Endothelial cell of umbilical vein (primary cell): ENCODE measurements around the gene UNC13D. TPM values are rescaled to one million over a fixed set of nuclear protein-coding genes. Genes with fewer than 3 reads are reported as not detected.

ENCODE experiments used
- BruUV-seq: library from RNA; stranded (reverse); fragments of 400-500 nt; replicated peaks from 2 replicates; lab custom pipeline; 2021; lab: Mats Ljungman, UMichigan
- CTCF ChIA-PET: fragments of 300-600, 350-600 bp; sonication (Branson Sonifier 250); formaldehyde crosslinking; loops from one replicate; lab custom pipeline; 2021; ENCODE audit warnings: antibody characterized with exemption, inconsistent platforms; lab: Charles Lee
- POLR2A ChIA-PET: fragments of 300-600, 350-600 bp; sonication (Branson Sonifier 250); formaldehyde crosslinking; loops from one replicate; lab custom pipeline; 2021; ENCODE audit warnings: antibody characterized with exemption, inconsistent platforms; lab: Charles Lee
- DNase-seq: peaks from one replicate; pipeline ENCODE4 v3.0.0-alpha.2; 2011; ENCODE audit warnings: low read depth, low spot score
- FAIRE-seq: peaks from 2 replicates; lab custom pipeline; 2011; peaks lifted over from hg19 to GRCh38; lab: Jason Lieb, UNC
- H2AFZ ChIP-seq: 2 replicates; pipeline ENCODE4 v1.6.0; 2012; ENCODE audit warnings: low read depth, low read length, control low read depth, inconsistent platforms
- H3K27ac ChIP-seq: 2 replicates; pipeline ENCODE4 v1.5.1; 2011; ENCODE audit warnings: low read depth, mild to moderate bottlenecking, control low read depth, low read length, moderate library complexity; ENCODE audit not compliant: insufficient read depth
- H3K27me3 ChIP-seq, 2 experiments: 2 replicates each; pipeline versions ENCODE4 v1.6.0 to v1.6.1; 2011; ENCODE audit warnings: low read length in 2 of 2, mixed read lengths in 1 of 2; ENCODE audit not compliant: control insufficient read depth in 2 of 2, insufficient read depth in 2 of 2
- H3K36me3 ChIP-seq, 2 experiments: 2 replicates in 1 of 2; 3 replicates in 1 of 2; pipeline ENCODE4 v1.5.1; 2011; ENCODE audit warnings: low read length in 2 of 2, mild to moderate bottlenecking in 1 of 2, moderate library complexity in 1 of 2; ENCODE audit not compliant: control insufficient read depth in 2 of 2, insufficient read depth in 2 of 2; ENCODE audit errors: extremely low read depth in 1 of 2
- H3K4me1 ChIP-seq: 3 replicates; pipeline ENCODE4 v1.5.1; 2011; ENCODE audit warnings: mild to moderate bottlenecking, low read length; ENCODE audit not compliant: control insufficient read depth, insufficient read depth; ENCODE audit errors: extremely low read depth
- H3K4me2 ChIP-seq: 2 replicates; pipeline ENCODE4 v1.6.1; 2011; ENCODE audit warnings: low read length, control low read depth, mixed read lengths; ENCODE audit not compliant: insufficient read depth
- H3K4me3 ChIP-seq, 3 experiments: fragments of 200-600 bp in 1 of 3; sonication (generic), shearing (Covaris generic) in 1 of 3; replicated peaks in 1 of 3; 2 replicates each; pipeline ENCODE4 v1.5.1; 2011 to 2016; ENCODE audit warnings: control low read depth in 3 of 3, low read length in 3 of 3, mild to moderate bottlenecking in 2 of 3, inconsistent platforms in 1 of 3, low read depth in 1 of 3, moderate library complexity in 1 of 3; ENCODE audit not compliant: insufficient read depth in 1 of 3
- H3K79me2 ChIP-seq: 2 replicates; pipeline ENCODE4 v1.6.0; 2012; ENCODE audit warnings: low read length, inconsistent platforms; ENCODE audit not compliant: control insufficient read depth, insufficient read depth
- H3K9ac ChIP-seq: replicated peaks from 2 replicates; pipeline ENCODE3; 2011; ENCODE audit warnings: low read length, control low read depth; ENCODE audit not compliant: insufficient read depth; ENCODE audit errors: extremely low read depth
- H3K9me1 ChIP-seq: replicated peaks from 3 replicates; pipeline ENCODE4 v1.6.0; 2011; ENCODE audit warnings: mild to moderate bottlenecking, low read length; ENCODE audit not compliant: control insufficient read depth, insufficient read depth; ENCODE audit errors: extremely low read depth
- H3K9me3 ChIP-seq: replicated peaks from 2 replicates; pipeline ENCODE4 v1.5.1; 2012; ENCODE audit warnings: low read length, inconsistent platforms; ENCODE audit not compliant: control insufficient read depth, insufficient read depth
- H4K20me1 ChIP-seq: replicated peaks from 2 replicates; pipeline ENCODE3; 2011; ENCODE audit warnings: mild to moderate bottlenecking, low read length; ENCODE audit not compliant: control insufficient read depth, insufficient read depth; ENCODE audit errors: extremely low read depth
- EZH2 ChIP-seq: IDR thresholded peaks from 2 replicates; pipeline ENCODE4 v1.6.1; 2012; ENCODE audit warnings: borderline replicate concordance, low read depth, mild to moderate bottlenecking, moderate library complexity, low read length, inconsistent platforms; ENCODE audit not compliant: severe bottlenecking
- FOS ChIP-seq: IDR thresholded peaks from 2 replicates; pipeline ENCODE4 v1.6.1; 2011; ENCODE audit warnings: mild to moderate bottlenecking, low read length, moderate library complexity, borderline replicate concordance; ENCODE audit not compliant: insufficient read depth
- GATA2 ChIP-seq: IDR thresholded peaks from 2 replicates; pipeline ENCODE4 v1.7.0; 2011; ENCODE audit warnings: low read depth, mild to moderate bottlenecking, moderate library complexity, mixed read lengths, low read length; ENCODE audit not compliant: insufficient read length, insufficient read depth
- MYC ChIP-seq: IDR thresholded peaks from one replicate; pipeline ENCODE4 v1.6.1; 2011; ENCODE audit warnings: mild to moderate bottlenecking, low read depth, low read length
- POLR2A ChIP-seq: IDR thresholded peaks from 2 replicates; pipeline ENCODE4 v1.6.1; 2012; ENCODE audit warnings: low read depth, mild to moderate bottlenecking, control low read depth, low read length
- dilution Hi-C: fragments of 300-500 bp; cut with MboI; formaldehyde crosslinking; loops from one replicate; pipeline ENCODE4 v1.15.0; 2019; ENCODE audit warnings: low sequenced_read_pairs; ENCODE audit not compliant: extremely low pct_ligation_motif_present
- intact Hi-C: fragments of 100-400 bp; cut with micrococcal nuclease; formaldehyde crosslinking; loops from one replicate; pipeline ENCODE4 v1.10.0; 2022
- polyA plus RNA-seq, 4 experiments: library from polyadenylated mRNA; depleted of rRNA in 3 of 4; stranded (reverse) in 3 of 4; unstranded in 1 of 4; fragments of >200 nt; gene quantifications; 2 replicates each; pipeline versions ENCODE4 v1.2.1 to v1.2.3, GENCODE V29; 2011 to 2012; ENCODE audit warnings: missing spikeins in 1 of 4
- total RNA-seq: library from RNA; stranded (reverse); gene quantifications from 2 replicates; pipeline ENCODE4 v1.2.3, GENCODE V29; 2021
- TF ChIP-seq, protein P1 (sequence below), 2 donors: IDR thresholded peaks; 1 replicate in 1 of 2; 2 replicates in 1 of 2; pipeline ENCODE4 v1.5.1; 2011; ENCODE audit warnings: low read length in 2 of 2, mild to moderate bottlenecking in 2 of 2, moderate library complexity in 2 of 2, control low read depth in 1 of 2, inconsistent platforms in 1 of 2, low read depth in 1 of 2; ENCODE audit not compliant: insufficient read depth in 1 of 2; ENCODE audit errors: extremely low read depth in 1 of 2
- TF ChIP-seq, protein P2 (sequence below): IDR thresholded peaks from 2 replicates; pipeline ENCODE4 v1.6.1; 2011; ENCODE audit not compliant: insufficient read depth, insufficient read length

The UNC13D gene
- total and polyA plus RNA-seq, 2 donors (not counting 3 experiments of a cell fraction or from before 2014, with no cell fraction given): 6.9 to 14.9 TPM

DNA sequence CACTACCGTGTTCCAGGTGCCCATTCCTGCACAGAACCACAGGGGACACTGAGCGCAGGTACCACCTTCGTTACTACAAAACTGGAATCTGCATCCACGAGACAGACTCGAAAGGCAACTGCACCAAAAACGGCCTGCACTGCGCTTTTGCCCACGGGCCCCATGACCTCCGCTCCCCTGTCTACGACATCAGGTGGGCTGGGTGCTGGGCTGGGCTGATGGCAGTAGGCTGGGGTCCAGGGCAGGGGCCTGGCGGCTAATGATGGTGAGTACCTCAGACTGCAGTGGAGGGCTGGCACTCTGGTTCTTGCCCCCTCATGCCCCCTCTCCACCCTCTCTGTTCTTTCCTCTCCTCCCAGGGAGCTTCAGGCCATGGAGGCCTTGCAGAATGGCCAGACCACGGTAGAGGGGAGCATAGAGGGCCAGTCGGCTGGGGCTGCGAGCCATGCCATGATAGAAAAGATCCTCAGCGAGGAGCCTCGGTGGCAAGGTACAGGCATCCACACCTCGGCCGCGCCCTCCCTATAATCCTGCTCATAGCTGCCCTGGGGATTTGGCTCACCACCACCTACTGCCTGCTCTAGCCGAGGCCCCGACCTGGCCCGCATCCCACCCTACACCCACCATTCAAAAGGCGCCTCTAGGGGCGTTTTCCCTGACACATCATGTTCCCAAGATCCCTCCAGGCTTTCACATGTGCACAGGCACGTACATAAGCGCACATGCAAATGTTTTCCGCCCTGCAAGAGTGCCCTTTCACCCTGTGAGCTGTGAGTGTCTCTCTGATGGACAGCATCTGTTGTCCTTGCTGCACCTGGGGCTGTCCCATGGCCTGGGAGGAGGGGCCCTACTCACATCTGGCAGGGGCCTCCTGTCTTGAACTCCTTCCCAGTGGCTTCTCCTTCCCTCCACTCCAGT lies 31.8 kb downstream of the UNC13D start:
- no peaks in the 10 kb centered on the region for H3K79me2 ChIP-seq
- no peaks in the 10 kb centered on the region for H3K9me1 ChIP-seq
- ChIA-PET CTCF (interaction anchor here (1.0 to 1.6 kb wide), 4 partner anchors 15 to 29 kb away, joined by 3 to 4 read pairs (median 4); no protein-coding TSS in a partner anchor), POLR2A (no interaction called here)
- no peak overlapping the region for H2AFZ ChIP-seq
- FAIRE-seq (no peak), DNase-seq (no peak)
- no peak overlapping the region for H3K4me2 ChIP-seq
- no peaks in the 10 kb centered on the region for H3K27me3 ChIP-seq
- no peak overlapping the region for H3K27ac ChIP-seq
- dilution Hi-C loops: no loop called here
- no peaks in the 10 kb centered on the region for H3K9me3 ChIP-seq
- no peaks in the 10 kb centered on the region for H4K20me1 ChIP-seq
- H3K4me3 ChIP-seq: no peak overlapping the region
- intact Hi-C loops: no loop called here
- no TSS peak for BruUV-seq
- TF ChIP-seq POLR2A (no peak), GATA2 (no peak), FOS (no peak), MYC (no peak), EZH2 (no peak)
- TF ChIP-seq, protein P1, sequence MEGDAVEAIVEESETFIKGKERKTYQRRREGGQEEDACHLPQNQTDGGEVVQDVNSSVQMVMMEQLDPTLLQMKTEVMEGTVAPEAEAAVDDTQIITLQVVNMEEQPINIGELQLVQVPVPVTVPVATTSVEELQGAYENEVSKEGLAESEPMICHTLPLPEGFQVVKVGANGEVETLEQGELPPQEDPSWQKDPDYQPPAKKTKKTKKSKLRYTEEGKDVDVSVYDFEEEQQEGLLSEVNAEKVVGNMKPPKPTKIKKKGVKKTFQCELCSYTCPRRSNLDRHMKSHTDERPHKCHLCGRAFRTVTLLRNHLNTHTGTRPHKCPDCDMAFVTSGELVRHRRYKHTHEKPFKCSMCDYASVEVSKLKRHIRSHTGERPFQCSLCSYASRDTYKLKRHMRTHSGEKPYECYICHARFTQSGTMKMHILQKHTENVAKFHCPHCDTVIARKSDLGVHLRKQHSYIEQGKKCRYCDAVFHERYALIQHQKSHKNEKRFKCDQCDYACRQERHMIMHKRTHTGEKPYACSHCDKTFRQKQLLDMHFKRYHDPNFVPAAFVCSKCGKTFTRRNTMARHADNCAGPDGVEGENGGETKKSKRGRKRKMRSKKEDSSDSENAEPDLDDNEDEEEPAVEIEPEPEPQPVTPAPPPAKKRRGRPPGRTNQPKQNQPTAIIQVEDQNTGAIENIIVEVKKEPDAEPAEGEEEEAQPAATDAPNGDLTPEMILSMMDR (IDR thresholded peaks at IDR 0.05; ENCODE audit: extremely low read depth in 1 of 2, insufficient read depth in 1 of 2, low read depth in 1 of 2, low read length in 2 of 2): no peak
- TF ChIP-seq, protein P2, sequence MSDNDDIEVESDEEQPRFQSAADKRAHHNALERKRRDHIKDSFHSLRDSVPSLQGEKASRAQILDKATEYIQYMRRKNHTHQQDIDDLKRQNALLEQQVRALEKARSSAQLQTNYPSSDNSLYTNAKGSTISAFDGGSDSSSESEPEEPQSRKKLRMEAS: no peak
- peaks cover 0 to 36% of the 10 kb centered on the region in 2 experiments for H3K36me3 ChIP-seq
- peaks cover 6% of the 10 kb centered on the region for H3K4me1 ChIP-seq
- H3K9ac ChIP-seq: no peak overlapping the region
